ENCODE measurements around the gene TBC1D5. TPM values are rescaled to one million over a fixed set of nuclear protein-coding genes. Genes with fewer than 3 reads are reported as not detected.

Gene TBC1D5
- total RNA-seq, 1 donor from 2014 or later, result 75.6 TPM

DNA sequence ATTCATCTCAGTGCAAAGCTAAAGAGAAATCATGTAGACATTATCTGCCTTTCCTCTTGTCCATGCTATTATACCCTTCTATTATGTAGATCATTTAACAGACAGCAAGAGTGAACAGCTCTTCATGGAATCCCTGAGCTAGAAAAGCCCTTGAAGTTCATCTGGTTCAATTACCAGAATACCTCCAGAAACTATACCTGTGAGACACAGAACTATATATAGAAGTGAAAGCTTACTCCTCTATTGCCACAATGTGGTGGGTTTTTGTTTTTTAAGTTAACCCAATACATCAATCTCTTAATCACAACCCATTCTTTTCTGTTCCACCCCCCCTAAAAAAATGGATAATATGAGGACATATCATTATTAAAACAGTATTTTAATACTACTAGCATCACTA, 510.0 kb downstream of the TBC1D5 start:
- intact Hi-C loops (cut with DNase I), result loop anchor here (10.0 kb wide), 1 partner anchor 628 kb away; the partner anchor contains the start of gene DAZL
- Histone ChIP-seq H3K27me3 (ENCODE audit: low read depth) (no peaks in the 10 kb centered on the region), H3K27ac (no peak overlapping the region), H3K4me1 (peaks cover 4% of the 10 kb centered on the region), H3K36me3 (no peaks in the 10 kb centered on the region), H3K9me3 (no peaks in the 10 kb centered on the region), H3K4me3 (no peak overlapping the region)
- DNase-seq (no peak), ATAC-seq (no peak)
- TF ChIP-seq CTCF (IDR thresholded peaks at IDR 0.05), result no peak

- Histone ChIP-seq H3K27ac (no peak overlapping the region), H3K9me3 (no peaks in the 10 kb centered on the region), H3K4me3 (no peak overlapping the region), H3K4me1 (peaks cover 4% of the 10 kb centered on the region), H3K27me3 (ENCODE audit: low read depth) (no peaks in the 10 kb centered on the region), H3K36me3 (no peaks in the 10 kb centered on the region)
- intact Hi-C loops (cut with DNase I), result loop anchor here (10.0 kb wide), 1 partner anchor 627 kb away; the partner anchor contains the start of gene DAZL
- no peak for DNase-seq
- no peak for TF ChIP-seq CTCF (IDR thresholded peaks at IDR 0.05)
- no peak for ATAC-seq
Measured at GRCh38 chr3:17231537-17232261, 510.7 kb downstream of the TBC1D5 start.

DNA sequence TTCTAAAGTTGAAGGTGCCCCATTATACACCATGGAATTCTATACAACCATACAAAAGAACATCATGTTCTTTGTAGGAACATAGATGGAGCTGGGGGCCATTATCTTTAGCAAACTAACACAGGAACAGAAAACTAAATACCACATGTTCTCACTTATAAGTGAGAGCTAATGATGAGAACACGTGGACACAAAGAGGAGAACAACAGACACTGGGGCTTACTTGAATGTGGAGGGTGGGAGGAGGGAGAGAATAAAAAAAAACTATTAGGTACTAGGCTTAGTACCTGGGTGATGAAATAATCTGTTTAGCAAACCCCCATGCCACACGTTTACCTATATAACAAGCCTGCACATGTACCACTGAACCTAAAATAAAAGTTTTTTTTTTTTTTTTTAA, 515.0 kb downstream of the TBC1D5 start:
- H3K9me3 ChIP-seq, result no peaks in the 10 kb centered on the region
- H3K4me3 ChIP-seq, result no peak overlapping the region
- no peak for TF ChIP-seq CTCF (IDR thresholded peaks at IDR 0.05)
- intact Hi-C loops (cut with DNase I), result no loop called here
- no peak overlapping the region for H3K27ac ChIP-seq
- no peaks in the 10 kb centered on the region for H3K36me3 ChIP-seq
- H3K4me1 ChIP-seq, result no peaks in the 10 kb centered on the region
- ATAC-seq (no peak), DNase-seq (no peak)
- H3K27me3 ChIP-seq (ENCODE audit: low read depth), result no peaks in the 10 kb centered on the region

DNA sequence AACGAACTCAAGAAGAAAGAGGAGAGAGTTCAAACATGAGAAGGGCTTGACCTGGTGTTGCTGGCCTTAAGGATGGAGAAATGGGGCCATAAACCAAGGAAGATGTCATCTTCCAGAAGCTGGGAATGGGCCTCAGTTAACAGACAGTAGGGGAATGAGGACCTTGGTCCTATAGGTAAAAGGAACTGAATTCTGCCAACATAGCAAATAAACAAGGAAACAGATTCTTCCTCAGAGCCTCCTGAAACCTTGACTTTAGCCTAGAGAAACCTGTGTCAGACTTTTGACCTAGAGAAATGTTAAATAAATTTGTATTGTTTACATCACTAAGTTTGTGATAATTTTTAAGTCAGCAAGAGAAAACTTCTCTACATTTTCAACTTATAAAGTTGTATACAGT, 520.9 kb downstream of the TBC1D5 start:
- DNase-seq (no peak), ATAC-seq (no peak)
- H3K36me3 ChIP-seq, result no peaks in the 10 kb centered on the region
- H3K4me1 ChIP-seq, result no peaks in the 10 kb centered on the region
- TF ChIP-seq CTCF (IDR thresholded peaks at IDR 0.05), result no peak
- intact Hi-C loops (cut with DNase I), result no loop called here
- H3K27ac ChIP-seq, result no peak overlapping the region
- H3K4me3 ChIP-seq, result no peak overlapping the region
- H3K27me3 ChIP-seq (ENCODE audit: low read depth), result no peaks in the 10 kb centered on the region
- no peaks in the 10 kb centered on the region for H3K9me3 ChIP-seq

DNA sequence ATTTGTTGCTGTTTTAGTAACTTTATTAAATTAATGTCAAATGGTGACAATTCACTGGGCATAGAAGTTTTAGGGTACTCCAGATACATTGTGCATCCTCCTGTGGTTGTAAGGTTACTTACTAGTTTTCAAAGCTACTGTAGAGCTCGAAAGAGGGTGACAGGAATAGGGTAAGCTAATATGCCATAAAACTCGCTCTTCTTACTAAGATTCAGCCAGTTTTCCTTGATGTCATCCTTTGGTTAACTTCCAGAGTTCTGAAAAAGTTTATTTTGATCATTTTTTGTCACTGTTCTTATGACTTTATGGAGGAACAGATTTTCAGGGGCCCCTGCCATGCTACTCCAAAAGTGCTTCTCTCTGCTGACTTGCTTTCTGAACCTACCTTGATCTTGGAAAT, 522.8 kb downstream of the TBC1D5 start:
- Histone ChIP-seq H3K36me3 (no peaks in the 10 kb centered on the region), H3K27ac (no peak overlapping the region), H3K9me3 (no peaks in the 10 kb centered on the region), H3K4me1 (no peaks in the 10 kb centered on the region), H3K27me3 (ENCODE audit: low read depth) (no peaks in the 10 kb centered on the region), H3K4me3 (no peak overlapping the region)
- no peak for ATAC-seq
- DNase-seq, result no peak
- no peak for TF ChIP-seq CTCF (IDR thresholded peaks at IDR 0.05)
- intact Hi-C loops (cut with DNase I), result no loop called here
